ENCODE measurements around the gene DES. TPM values are rescaled to one million over a fixed set of nuclear protein-coding genes. Genes with fewer than 3 reads are reported as not detected.
A peak's percentile ranks its signal among the peaks of the same experiment; 100 is the strongest.

Gene DES
- total RNA-seq, 4 donors from 2014 or later, result 82.0 to 574 (median 112) TPM

GRCh38 chr2:219472629-219473187 is 54.5 kb downstream of the DES start:
- no peak overlapping the region for H3K27ac ChIP-seq
- DNase-seq, result no peak
- TF ChIP-seq CTCF (IDR thresholded peaks at IDR 0.05) (no peak), POLR2A (IDR thresholded peaks at IDR 0.05) (no peak)

GRCh38 chr2:219473511-219473910 is 55.3 kb downstream of the DES start:
- no peak overlapping the region for H3K4me3 ChIP-seq
- DNase-seq, result no peak
- peaks cover 0 to 4% of the 10 kb centered on the region in 2 donors for H3K27me3 ChIP-seq
- H3K9me3 ChIP-seq, result no peaks in the 10 kb centered on the region
- H3K27ac ChIP-seq, result no peak overlapping the region
- no peaks in the 10 kb centered on the region for H3K36me3 ChIP-seq
- TF ChIP-seq CTCF (IDR thresholded peaks at IDR 0.05) (no peak), POLR2A (IDR thresholded peaks at IDR 0.05) (no peak)
- H3K4me1 ChIP-seq, result no peaks in the 10 kb centered on the region

More at GRCh38 chr2:219472629-219473187, 54.5 kb downstream of the DES start:
- peaks cover 0 to 4% of the 10 kb centered on the region in 2 donors for H3K27me3 ChIP-seq
- H3K4me3 ChIP-seq, result no peak overlapping the region
- no peaks in the 10 kb centered on the region for H3K4me1 ChIP-seq
- H3K36me3 ChIP-seq, result no peaks in the 10 kb centered on the region
- no peaks in the 10 kb centered on the region for H3K9me3 ChIP-seq

- Histone ChIP-seq H3K36me3 (no peaks in the 10 kb centered on the region), H3K27me3 (peaks cover 0 to 4% of the 10 kb centered on the region in 2 donors), H3K9me3 (no peaks in the 10 kb centered on the region), H3K4me1 (no peaks in the 10 kb centered on the region), H3K4me3 (no peak overlapping the region), H3K27ac (no peak overlapping the region)
- no peak for TF ChIP-seq POLR2A (IDR thresholded peaks at IDR 0.05)
- no peak for TF ChIP-seq CTCF (IDR thresholded peaks at IDR 0.05)
- no peak for DNase-seq
Observed at GRCh38 chr2:219474285-219475060, 56.3 kb downstream of the DES start.

- no peaks in the 10 kb centered on the region for H3K9me3 ChIP-seq
- no peak overlapping the region for H3K27ac ChIP-seq
- no peaks in the 10 kb centered on the region for H3K36me3 ChIP-seq
- H3K4me1 ChIP-seq, result no peaks in the 10 kb centered on the region
- DNase-seq, result no peak
- peaks cover 0 to 4% of the 10 kb centered on the region in 2 donors for H3K27me3 ChIP-seq
- TF ChIP-seq POLR2A (IDR thresholded peaks at IDR 0.05) (no peak), CTCF (IDR thresholded peaks at IDR 0.05) (no peak)
- H3K4me3 ChIP-seq, result no peak overlapping the region
Observed at GRCh38 chr2:219475278-219475677, 57.1 kb downstream of the DES start.

- Histone ChIP-seq H3K36me3 (no peaks in the 10 kb centered on the region), H3K27ac (no peak overlapping the region), H3K4me1 (no peaks in the 10 kb centered on the region), H3K4me3 (no peak overlapping the region), H3K9me3 (no peaks in the 10 kb centered on the region), H3K27me3 (peaks cover 0 to 4% of the 10 kb centered on the region in 2 donors)
- no peak for TF ChIP-seq POLR2A (IDR thresholded peaks at IDR 0.05)
- peak in 5 of 6 experiments; percentile 49 to 85 (median 83) for TF ChIP-seq CTCF (IDR thresholded peaks at IDR 0.05)
- DNase-seq, result peak; percentile 41 to 87 (median 82)
Observed at GRCh38 chr2:219475697-219476651, 57.8 kb downstream of the DES start.

Measured in Peyer's patch (tissue), 4 donors.